H1 (cell line): ENCODE results near the gene DUSP3. TPM values are rescaled to one million over a fixed set of nuclear protein-coding genes. Genes with fewer than 3 reads are reported as not detected.

Experiments used
- CTCF ChIA-PET: fragments of 300-600 bp; sonication (Branson Sonifier 250); formaldehyde crosslinking; loops from one replicate; lab custom pipeline; 2021; ENCODE audit not compliant: partially characterized antibody; lab: Charles Lee
- POLR2A ChIA-PET: fragments of 300-600 bp; sonication (Branson Sonifier 250); formaldehyde crosslinking; loops from one replicate; lab custom pipeline; 2021; ENCODE audit warnings: inconsistent platforms; ENCODE audit not compliant: partially characterized antibody; lab: Charles Lee
- DNase-seq, 2 experiments: peaks; one replicate each; pipeline versions ENCODE4 v3.0.0 to v3.0.0-alpha.2; 2010 to 2022; ENCODE audit warnings: low spot score in 2 of 2, low read depth in 1 of 2, mixed read lengths in 1 of 2
- FAIRE-seq: peaks from 2 replicates; lab custom pipeline; 2011; peaks lifted over from hg19 to GRCh38; lab: Jason Lieb, UNC
- H2AFZ ChIP-seq: 2 replicates; pipeline ENCODE4 v1.8.1; 2012; ENCODE audit warnings: low read length, inconsistent platforms
- H2AK5ac ChIP-seq: 2 replicates; pipeline ENCODE4 v1.6.1; 2013; ENCODE audit warnings: low read depth, low read length
- H2BK120ac ChIP-seq: replicated peaks from 2 replicates; pipeline ENCODE3; 2013; ENCODE audit warnings: low read depth, low read length, inconsistent platforms
- H2BK12ac ChIP-seq: 2 replicates; pipeline ENCODE4 v1.6.1; 2013; ENCODE audit warnings: low read depth, low read length
- H2BK15ac ChIP-seq: 2 replicates; pipeline ENCODE4 v1.6.1; 2013; ENCODE audit warnings: low read length
- H2BK20ac ChIP-seq: 2 replicates; pipeline ENCODE4 v1.6.1; 2013; ENCODE audit warnings: low read length
- H2BK5ac ChIP-seq: 2 replicates; pipeline ENCODE4 v1.6.1; 2013; ENCODE audit warnings: low read depth, low read length
- H3K14ac ChIP-seq: 2 replicates; pipeline ENCODE4 v1.6.1; 2013; ENCODE audit warnings: inconsistent platforms; ENCODE audit not compliant: insufficient read length
- H3K18ac ChIP-seq: 2 replicates; pipeline ENCODE4 v1.6.1; 2013; ENCODE audit warnings: low read length; ENCODE audit errors: extremely low read depth
- H3K23ac ChIP-seq: 2 replicates; pipeline ENCODE4 v1.6.1; 2013; ENCODE audit warnings: inconsistent platforms; ENCODE audit not compliant: insufficient read length
- H3K23me2 ChIP-seq: 2 replicates; pipeline ENCODE4 v1.6.1; 2013; ENCODE audit warnings: low read depth, low read length
- H3K27ac ChIP-seq: 2 replicates; pipeline ENCODE4 v1.6.1; 2011; ENCODE audit warnings: low read depth, low read length, inconsistent platforms
- H3K27me3 ChIP-seq, 4 experiments: replicated peaks in 1 of 4; 1 replicate in 1 of 4; 2 replicates in 3 of 4; pipeline versions ENCODE4 v1.6.1 to v1.8.1; 2011 to 2013; ENCODE audit warnings: low read length in 3 of 4, mild to moderate bottlenecking in 3 of 4, inconsistent platforms in 2 of 4, mixed read lengths in 2 of 4, moderate library complexity in 1 of 4; ENCODE audit not compliant: control insufficient read depth in 3 of 4, insufficient read depth in 3 of 4; ENCODE audit errors: extremely low read depth in 1 of 4
- H3K36me3 ChIP-seq, 4 experiments: 2 replicates each; pipeline versions ENCODE4 v1.6.1 to v1.8.1; 2011 to 2013; ENCODE audit warnings: mild to moderate bottlenecking in 4 of 4, low read length in 3 of 4, moderate library complexity in 2 of 4, control low read depth in 1 of 4, inconsistent platforms in 1 of 4; ENCODE audit not compliant: insufficient read depth in 4 of 4, control insufficient read depth in 2 of 4
- H3K4ac ChIP-seq: replicated peaks from 2 replicates; pipeline ENCODE3; 2013; ENCODE audit warnings: low read length, low read depth, mixed read lengths, inconsistent platforms; ENCODE audit not compliant: insufficient read length
- H3K4me1 ChIP-seq, 4 experiments: replicated peaks in 1 of 4; 1 replicate in 1 of 4; 2 replicates in 3 of 4; pipeline versions ENCODE4 v1.6.1 to v1.8.1; 2011 to 2013; ENCODE audit warnings: low read length in 3 of 4, inconsistent platforms in 2 of 4, mixed read lengths in 1 of 4; ENCODE audit not compliant: insufficient read depth in 4 of 4, control insufficient read depth in 3 of 4
- H3K4me2 ChIP-seq, 2 experiments: 2 replicates each; pipeline versions ENCODE4 v1.6.1 to v1.8.1; 2011 to 2013; ENCODE audit warnings: low read depth in 2 of 2, low read length in 2 of 2, control low read depth in 1 of 2, inconsistent platforms in 1 of 2, mild to moderate bottlenecking in 1 of 2; ENCODE audit not compliant: insufficient read depth in 1 of 2
- H3K4me3 ChIP-seq, 4 experiments: fragments of 200-600, 300-600 bp in 1 of 4; sonication (generic), shearing (Covaris generic), sonication (Bioruptor Twin) in 1 of 4; 2 replicates each; pipeline versions ENCODE4 v1.5.1 to v1.8.1; 2011 to 2016; ENCODE audit warnings: low read length in 4 of 4, low read depth in 3 of 4, control low read depth in 2 of 4, inconsistent platforms in 2 of 4, mild to moderate bottlenecking in 2 of 4, mixed read lengths in 1 of 4, moderate library complexity in 1 of 4; ENCODE audit not compliant: insufficient read depth in 2 of 4; ENCODE audit errors: extremely low read depth in 1 of 4
- H3K56ac ChIP-seq: replicated peaks from 2 replicates; pipeline ENCODE3; 2013; ENCODE audit warnings: low read depth, mild to moderate bottlenecking, mixed read lengths, low read length, inconsistent platforms; ENCODE audit not compliant: insufficient read length
- H3K79me1 ChIP-seq: 2 replicates; pipeline ENCODE4 v1.6.1; 2013; ENCODE audit warnings: low read depth, low read length, control low read depth
- H3K79me2 ChIP-seq, 2 experiments: 2 replicates each; pipeline versions ENCODE4 v1.6.1 to v1.8.1; 2012 to 2013; ENCODE audit warnings: low read length in 2 of 2, mild to moderate bottlenecking in 2 of 2, inconsistent platforms in 1 of 2; ENCODE audit not compliant: insufficient read depth in 2 of 2, control insufficient read depth in 1 of 2
- H3K9ac ChIP-seq, 4 experiments: replicated peaks in 1 of 4; 1 replicate in 1 of 4; 2 replicates in 3 of 4; pipeline versions ENCODE4 v1.6.1 to v1.8.1; 2011 to 2013; ENCODE audit warnings: low read depth in 3 of 4, low read length in 3 of 4, control low read depth in 2 of 4, mild to moderate bottlenecking in 2 of 4, moderate library complexity in 2 of 4, inconsistent platforms in 1 of 4; ENCODE audit errors: extremely low read depth in 1 of 4
- H3K9me3 ChIP-seq, 2 experiments: 2 replicates each; pipeline versions ENCODE4 v1.6.1 to v1.8.1; 2012 to 2013; ENCODE audit warnings: mild to moderate bottlenecking in 2 of 2, moderate library complexity in 2 of 2, control low read depth in 1 of 2, inconsistent platforms in 1 of 2, low read depth in 1 of 2, low read length in 1 of 2, mixed read lengths in 1 of 2; ENCODE audit not compliant: insufficient read depth in 2 of 2
- H4K20me1 ChIP-seq, 2 experiments: replicated peaks in 1 of 2; 2 replicates each; pipeline versions ENCODE3 to v1.8.1; 2011 to 2013; ENCODE audit warnings: inconsistent platforms in 2 of 2, low read length in 2 of 2, mild to moderate bottlenecking in 1 of 2; ENCODE audit not compliant: insufficient read depth in 2 of 2, control insufficient read depth in 1 of 2
- H4K5ac ChIP-seq: 2 replicates; pipeline ENCODE4 v1.6.1; 2013; ENCODE audit warnings: low read length, low read depth, mixed read lengths, inconsistent platforms; ENCODE audit not compliant: insufficient read length
- H4K8ac ChIP-seq: 2 replicates; pipeline ENCODE4 v1.8.0; 2013; ENCODE audit warnings: mild to moderate bottlenecking, moderate library complexity, low read length, inconsistent platforms; ENCODE audit not compliant: insufficient read depth; ENCODE audit errors: extremely low read depth
- H4K91ac ChIP-seq: replicated peaks from 2 replicates; pipeline ENCODE3; 2013; ENCODE audit warnings: low read length, mixed read lengths, inconsistent platforms; ENCODE audit not compliant: insufficient read length
- HDAC2 ChIP-seq, 2 experiments: fragments of 300-600 bp in 1 of 2; sonication (generic) in 1 of 2; IDR thresholded peaks; 2 replicates each; pipeline ENCODE4 v1.6.1; 2011 to 2012; ENCODE audit warnings: low read depth in 2 of 2, low read length in 2 of 2, mild to moderate bottlenecking in 2 of 2, moderate library complexity in 2 of 2, borderline replicate concordance in 1 of 2, inconsistent platforms in 1 of 2
- SAP30 ChIP-seq: fragments of 300-600 bp; sonication (generic); IDR thresholded peaks from 2 replicates; pipeline ENCODE4 v1.7.1; 2012; ENCODE audit warnings: low read length, moderate library complexity, mild to moderate bottlenecking, inconsistent platforms; ENCODE audit not compliant: insufficient read depth, insufficient replicate concordance
- SIN3A ChIP-seq, 2 experiments: IDR thresholded peaks in 1 of 2; conservative IDR thresholded peaks in 1 of 2; 2 replicates each; pipeline ENCODE4 v1.6.1; 2011 to 2012; ENCODE audit warnings: low read length in 2 of 2, improper control_type of control experiment in 1 of 2, low read depth in 1 of 2, mild to moderate bottlenecking in 1 of 2
- polyA plus RNA-seq, 7 experiments: library from polyadenylated mRNA; depleted of rRNA in 3 of 7; stranded (reverse) in 5 of 7; unstranded in 2 of 7; fragments of >200 nt in 5 of 7; fragments of 200-250 nt in 2 of 7; gene quantifications; 1 replicate in 5 of 7; 2 replicates in 1 of 7; 4 replicates in 1 of 7; pipeline versions ENCODE4 v1.2.1 to v1.2.3, GENCODE V29; 2011 to 2013; ENCODE audit warnings: missing spikeins in 2 of 7, mixed read lengths in 2 of 7
- total RNA-seq: library from RNA; stranded (reverse); fragmentation: NEBNext Ultra II Directional; extraction: Animal tissue kit (Norgen Biotek cat#: 25700); gene quantifications from 2 replicates; pipeline ENCODE4 v1.2.1, GENCODE V29; 2021

The DUSP3 gene
- total and polyA plus RNA-seq, 2 of the 8 experiments (the other 6 are each of a cell fraction or from before 2014, with no cell fraction given): 15.1 to 21.2 TPM

- no peak overlapping the region for H3K23ac ChIP-seq
- H4K8ac ChIP-seq: no peak overlapping the region
- no peak overlapping the region for H4K91ac ChIP-seq
- H4K5ac ChIP-seq: no peak overlapping the region
- H3K4me2 ChIP-seq: no peak overlapping the region
- no peak overlapping the region for H2AK5ac ChIP-seq
- H2BK5ac ChIP-seq: no peak overlapping the region
- POLR2A ChIA-PET: interaction anchor here (1.0 kb wide), 1 partner anchor 9 kb away, joined by 3 read pairs; no protein-coding TSS in a partner anchor
- H3K56ac ChIP-seq: no peak overlapping the region
- H2AFZ ChIP-seq: no peak overlapping the region
- no peak overlapping the region for H3K4me3 ChIP-seq
- TF ChIP-seq SAP30: no peak
- TF ChIP-seq SIN3A (conservative IDR thresholded peaks at IDR 0.05 in 1 of 2, IDR thresholded peaks at IDR 0.05 in 1 of 2; ENCODE audit: low read depth in 1 of 2, low read length in 2 of 2): no peak
- TF ChIP-seq HDAC2 (IDR thresholded peaks at IDR 0.05; ENCODE audit: borderline replicate concordance in 1 of 2, low read depth in 2 of 2, low read length in 2 of 2): no peak
- TF ChIP-seq, all 59 proteins: peak for 0
- Histone ChIP-seq H2BK20ac (no peak overlapping the region), H3K9ac (no peak overlapping the region), H3K9me3 (no peaks in the 10 kb centered on the region), H3K79me1 (no peaks in the 10 kb centered on the region), H3K27me3 (no peaks in the 10 kb centered on the region), H3K4me1 (peaks cover 0 to 17% (median 7%) of the 10 kb centered on the region in 4 experiments; a peak in 5 of 7 replicates), H3K36me3 (no peaks in the 10 kb centered on the region), H3K14ac (no peak overlapping the region), H3K27ac (no peak overlapping the region), H2BK15ac (no peak overlapping the region), H3K4ac (no peak overlapping the region), H4K20me1 (no peaks in the 10 kb centered on the region), H3K18ac (no peak overlapping the region), H3K79me2 (no peaks in the 10 kb centered on the region), H3K23me2 (no peaks in the 10 kb centered on the region), H2BK12ac (no peak overlapping the region), H2BK120ac (no peak overlapping the region)
- CTCF ChIA-PET: interaction anchor here (0.6 to 1.0 kb wide), 4 partner anchors 41 to 1447 kb away, joined by 3 to 5 read pairs (median 4); no protein-coding TSS in a partner anchor
- DNase-seq: no peak
- FAIRE-seq: no peak
Measured at GRCh38 chr17:43805117-43805516, 26.3 kb upstream of the DUSP3 start.
